ENCODE measurements around the gene DAZ4.
"Not testable (repeated sequence)": the region's sequence is repeated elsewhere in the genome, so short reads cannot be mapped to it uniquely, and the experiment has no call there.

DAZ4 gene

DNA sequence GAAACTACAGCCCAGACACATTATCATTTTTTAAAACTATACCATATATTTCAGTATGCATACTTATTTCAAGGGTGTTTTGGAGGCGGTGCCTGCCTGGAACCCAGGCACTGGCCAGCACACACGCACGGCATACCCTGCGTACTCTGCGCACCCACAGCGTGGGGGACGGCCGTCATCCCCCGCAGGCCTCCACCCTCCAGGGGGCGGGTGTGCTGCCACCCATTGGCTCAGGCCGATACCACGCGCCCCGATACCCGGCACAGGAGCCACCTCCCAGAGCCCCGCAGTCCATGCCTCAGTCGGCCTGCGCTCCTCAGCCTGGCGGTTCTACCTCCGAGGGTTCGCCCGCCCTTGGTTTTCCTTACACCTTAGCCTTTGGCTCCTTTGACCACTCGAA is at the start of gene DAZ4:
DAZ4 (plus strand) TSS at position 301 of the 400 bp plus-strand sequence. CDS start 208 bp downstream, outside the sequence.
- DNase-seq (ENCODE audit: low spot score): not testable (repeated sequence)

GRCh38 chrY:24813293-24813692 is 20.4 kb upstream of the DAZ4 start, which contains the start of gene DAZ3:
Gene DAZ3 (minus strand): TSS chrY:24813393. CDS start chrY:24813185, 208 bp downstream.
- not testable (repeated sequence) for DNase-seq (ENCODE audit: low spot score)

DNA sequence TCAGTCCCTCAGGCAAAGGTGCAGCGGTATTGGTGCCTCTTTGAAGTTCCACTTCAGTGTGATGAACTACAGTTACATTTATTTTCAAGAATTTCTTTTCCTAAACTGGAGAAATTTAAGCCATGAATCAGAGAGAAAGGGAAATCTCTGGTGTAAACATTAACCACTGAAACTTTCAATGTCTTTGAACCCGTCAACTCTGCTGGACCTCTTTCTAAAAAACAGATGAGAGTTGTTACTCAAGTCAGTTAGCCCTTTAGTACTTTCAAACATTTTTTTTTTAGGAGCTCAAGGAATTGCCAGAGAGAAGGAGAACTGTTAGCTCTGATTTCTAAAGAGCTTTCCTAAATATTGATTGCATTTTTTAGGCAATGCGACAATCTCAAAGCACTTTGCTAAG is 11.9 kb upstream of the DAZ4 start:
- not testable (repeated sequence) for DNase-seq (ENCODE audit: low spot score)

GRCh38 chrY:24824184-24824879 is 9.4 kb upstream of the DAZ4 start:
- not testable (repeated sequence) for DNase-seq (ENCODE audit: low spot score)

DNA sequence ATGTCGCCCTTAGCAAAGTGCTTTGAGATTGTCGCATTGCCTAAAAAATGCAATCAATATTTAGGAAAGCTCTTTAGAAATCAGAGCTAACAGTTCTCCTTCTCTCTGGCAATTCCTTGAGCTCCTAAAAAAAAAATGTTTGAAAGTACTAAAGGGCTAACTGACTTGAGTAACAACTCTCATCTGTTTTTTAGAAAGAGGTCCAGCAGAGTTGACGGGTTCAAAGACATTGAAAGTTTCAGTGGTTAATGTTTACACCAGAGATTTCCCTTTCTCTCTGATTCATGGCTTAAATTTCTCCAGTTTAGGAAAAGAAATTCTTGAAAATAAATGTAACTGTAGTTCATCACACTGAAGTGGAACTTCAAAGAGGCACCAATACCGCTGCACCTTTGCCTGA is 8.7 kb upstream of the DAZ4 start:
- DNase-seq (ENCODE audit: low spot score): not testable (repeated sequence)
